Coronary artery (tissue), 2 donors: ENCODE results near the gene PPP1R3D.

Experiments
- DNase-seq: peaks from one replicate; pipeline ENCODE4 v3.0.0-alpha.2; 2017; ENCODE audit warnings: low spot score
- H3K27ac ChIP-seq, 2 donors: fragments of 200-600 bp; sonication (generic); one replicate each; pipeline ENCODE4 v1.5.1; 2016 to 2019
- H3K4me3 ChIP-seq: fragments of 200-600 bp; sonication (generic); 2 replicates; pipeline ENCODE4 v1.5.1; 2016; ENCODE audit warnings: mild to moderate bottlenecking, moderate library complexity
- CTCF ChIP-seq: fragments of 200-600 bp; sonication (generic); IDR thresholded peaks from one replicate; pipeline ENCODE4 v1.5.1; 2019; ENCODE audit warnings: antibody characterized with exemption

Gene PPP1R3D

GRCh38 chr20:59923514-59923913 lies 16.6 kb downstream of the PPP1R3D start:
- Histone ChIP-seq H3K4me3 (no peak overlapping the region), H3K27ac (no peak overlapping the region)
- no peak for DNase-seq
- no peak for TF ChIP-seq CTCF

GRCh38 chr20:59920944-59921343 lies 19.2 kb downstream of the PPP1R3D start:
- no peak overlapping the region for H3K27ac ChIP-seq
- no peak for TF ChIP-seq CTCF
- H3K4me3 ChIP-seq = no peak overlapping the region
- no peak for DNase-seq

GRCh38 chr20:59912609-59913008 lies 27.5 kb downstream of the PPP1R3D start:
- no peak for DNase-seq
- no peak overlapping the region for H3K27ac ChIP-seq
- no peak for TF ChIP-seq CTCF
- H3K4me3 ChIP-seq = no peak overlapping the region

GRCh38 chr20:59911041-59911440 lies 29.1 kb downstream of the PPP1R3D start:
- no peak overlapping the region for H3K27ac ChIP-seq
- DNase-seq = no peak
- no peak overlapping the region for H3K4me3 ChIP-seq
- no peak for TF ChIP-seq CTCF

- Histone ChIP-seq H3K27ac (no peak overlapping the region), H3K4me3 (no peak overlapping the region)
- DNase-seq = no peak
- TF ChIP-seq CTCF = no peak
These were observed 31.2 kb downstream of the PPP1R3D start for GRCh38 chr20:59908855-59909254.

- DNase-seq = no peak
- H3K27ac ChIP-seq = no peak overlapping the region
- no peak overlapping the region for H3K4me3 ChIP-seq
- no peak for TF ChIP-seq CTCF
These were observed 36.5 kb downstream of the PPP1R3D start for GRCh38 chr20:59903621-59904020.

GRCh38 chr20:59902470-59902869 lies 37.6 kb downstream of the PPP1R3D start:
- Histone ChIP-seq H3K4me3 (no peak overlapping the region), H3K27ac (no peak overlapping the region)
- TF ChIP-seq CTCF = no peak
- no peak for DNase-seq
